Mammary epithelial cell (primary cell): Measurements from ENCODE around the gene TLCD3A.
"Not testable (repeated sequence)": the region's sequence is repeated elsewhere in the genome, so short reads cannot be mapped to it uniquely, and the experiment has no call there.

Experiments
- EZH2 ChIP-seq: IDR thresholded peaks from 2 replicates; pipeline ENCODE4 v1.6.1; 2012; ENCODE audit warnings: low read length, inconsistent platforms, borderline replicate concordance
- TF ChIP-seq, protein P1 (sequence below), 2 donors: IDR thresholded peaks in 1 of 2; conservative IDR thresholded peaks in 1 of 2; 2 replicates each; pipeline ENCODE4 v1.5.1; 2011 to 2012; ENCODE audit warnings: inconsistent platforms in 2 of 2, low read length in 2 of 2, mild to moderate bottlenecking in 2 of 2, control low read depth in 1 of 2, low read depth in 1 of 2; ENCODE audit not compliant: insufficient read depth in 1 of 2; ENCODE audit errors: extremely low read depth in 1 of 2

- TF ChIP-seq, protein P1, sequence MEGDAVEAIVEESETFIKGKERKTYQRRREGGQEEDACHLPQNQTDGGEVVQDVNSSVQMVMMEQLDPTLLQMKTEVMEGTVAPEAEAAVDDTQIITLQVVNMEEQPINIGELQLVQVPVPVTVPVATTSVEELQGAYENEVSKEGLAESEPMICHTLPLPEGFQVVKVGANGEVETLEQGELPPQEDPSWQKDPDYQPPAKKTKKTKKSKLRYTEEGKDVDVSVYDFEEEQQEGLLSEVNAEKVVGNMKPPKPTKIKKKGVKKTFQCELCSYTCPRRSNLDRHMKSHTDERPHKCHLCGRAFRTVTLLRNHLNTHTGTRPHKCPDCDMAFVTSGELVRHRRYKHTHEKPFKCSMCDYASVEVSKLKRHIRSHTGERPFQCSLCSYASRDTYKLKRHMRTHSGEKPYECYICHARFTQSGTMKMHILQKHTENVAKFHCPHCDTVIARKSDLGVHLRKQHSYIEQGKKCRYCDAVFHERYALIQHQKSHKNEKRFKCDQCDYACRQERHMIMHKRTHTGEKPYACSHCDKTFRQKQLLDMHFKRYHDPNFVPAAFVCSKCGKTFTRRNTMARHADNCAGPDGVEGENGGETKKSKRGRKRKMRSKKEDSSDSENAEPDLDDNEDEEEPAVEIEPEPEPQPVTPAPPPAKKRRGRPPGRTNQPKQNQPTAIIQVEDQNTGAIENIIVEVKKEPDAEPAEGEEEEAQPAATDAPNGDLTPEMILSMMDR (conservative IDR thresholded peaks at IDR 0.05 in 1 of 2, IDR thresholded peaks at IDR 0.05 in 1 of 2; ENCODE audit: extremely low read depth in 1 of 2, insufficient read depth in 1 of 2, low read depth in 1 of 2, low read length in 2 of 2) = not testable (repeated sequence)
- TF ChIP-seq EZH2 = not testable (repeated sequence)
These were observed 34.3 kb upstream of the TLCD3A start for GRCh38 chr17:698096-698495.
